IMR-90 (cell line): Measurements from ENCODE around the gene ADM2. TPM values are rescaled to one million over a fixed set of nuclear protein-coding genes. Genes with fewer than 3 reads are reported as not detected.

Experiments used
- ATAC-seq: fragments of 200-7000 bp; cut with Tn5 transposase; 2 replicates; pipeline ENCODE4 v1.9.1; 2020; ENCODE audit warnings: low read depth, mild to moderate bottlenecking, moderate library complexity
- BruUV-seq: library from RNA; stranded (reverse); fragments of 400-500 nt; replicated peaks from 2 replicates; lab custom pipeline; 2021; lab: Mats Ljungman, UMichigan
- CTCF ChIA-PET: fragments of 300-600 bp; formaldehyde crosslinking; extraction: SDS; loops from one replicate; lab custom pipeline; 2021; ENCODE audit warnings: antibody characterized with exemption; lab: Yijun Ruan, JAX
- POLR2A ChIA-PET: fragments of 300-600 bp; sonication (Branson Sonifier 250); formaldehyde crosslinking; loops from one replicate; lab custom pipeline; 2022; ENCODE audit warnings: antibody characterized with exemption; ENCODE audit not compliant: unreplicated experiment; lab: Charles Lee
- DNase-seq: peaks from one replicate; pipeline ENCODE4 v3.0.0; 2013
- H2AFZ ChIP-seq: replicated peaks from 2 replicates; pipeline ENCODE3; 2013; ENCODE audit warnings: low read length, mild to moderate bottlenecking; ENCODE audit not compliant: poor library complexity
- H2AK5ac ChIP-seq: 2 replicates; pipeline ENCODE4 v1.6.1; 2013; ENCODE audit warnings: low read depth, low read length, inconsistent platforms
- H2AK9ac ChIP-seq: replicated peaks from 2 replicates; pipeline ENCODE3; 2013; ENCODE audit warnings: mild to moderate bottlenecking, low read depth, low read length, moderate library complexity; ENCODE audit not compliant: poor library complexity
- H2BK120ac ChIP-seq: 2 replicates; pipeline ENCODE4 v1.6.1; 2013; ENCODE audit warnings: low read depth, low read length, inconsistent platforms
- H2BK15ac ChIP-seq: 3 replicates; pipeline ENCODE4 v1.6.1; 2013; ENCODE audit warnings: low read depth, low read length, inconsistent platforms
- H2BK20ac ChIP-seq: 2 replicates; pipeline ENCODE4 v1.6.1; 2013; ENCODE audit warnings: low read depth, mild to moderate bottlenecking, inconsistent platforms, low read length, moderate library complexity
- H2BK5ac ChIP-seq: 2 replicates; pipeline ENCODE4 v1.6.1; 2013; ENCODE audit warnings: mild to moderate bottlenecking, low read depth, low read length, inconsistent platforms; ENCODE audit not compliant: poor library complexity, severe bottlenecking
- H3K14ac ChIP-seq: replicated peaks from 2 replicates; pipeline ENCODE4 v1.6.1; 2013; ENCODE audit warnings: low read depth, low read length, inconsistent platforms
- H3K18ac ChIP-seq: 2 replicates; pipeline ENCODE4 v1.6.1; 2013; ENCODE audit warnings: low read depth, low read length, control low read depth
- H3K23ac ChIP-seq: 2 replicates; pipeline ENCODE4 v1.6.1; 2013; ENCODE audit warnings: low read depth, low read length, inconsistent platforms
- H3K27ac ChIP-seq: 2 replicates; pipeline ENCODE4 v1.5.1; 2013; ENCODE audit warnings: mild to moderate bottlenecking, control low read depth, low read length; ENCODE audit not compliant: insufficient read depth
- H3K27me3 ChIP-seq: 2 replicates; pipeline ENCODE4 v1.6.1; 2013; ENCODE audit warnings: low read length; ENCODE audit not compliant: control insufficient read depth, insufficient read depth
- H3K36me3 ChIP-seq: 2 replicates; pipeline ENCODE4 v1.6.1; 2013; ENCODE audit warnings: low read length, mixed read lengths; ENCODE audit not compliant: control insufficient read depth, insufficient read depth
- H3K4ac ChIP-seq: 2 replicates; pipeline ENCODE4 v1.6.1; 2013; ENCODE audit warnings: low read depth, low read length, inconsistent platforms
- H3K4me1 ChIP-seq: 2 replicates; pipeline ENCODE4 v1.6.1; 2013; ENCODE audit warnings: low read length, mixed read lengths; ENCODE audit not compliant: control insufficient read depth, insufficient read depth
- H3K4me2 ChIP-seq: 2 replicates; pipeline ENCODE4 v1.6.1; 2013; ENCODE audit warnings: low read depth, mild to moderate bottlenecking, control low read depth, low read length, moderate library complexity
- H3K4me3 ChIP-seq: 2 replicates; pipeline ENCODE4 v1.5.1; 2013; ENCODE audit warnings: low read depth, mild to moderate bottlenecking, control low read depth, low read length, moderate library complexity; ENCODE audit not compliant: insufficient read depth
- H3K56ac ChIP-seq: 2 replicates; pipeline ENCODE4 v1.6.1; 2013; ENCODE audit warnings: low read length, inconsistent platforms; ENCODE audit not compliant: insufficient read depth; ENCODE audit errors: extremely low read depth
- H3K79me1 ChIP-seq, 2 experiments: 2 replicates each; pipeline ENCODE4 v1.6.1; 2013; ENCODE audit warnings: low read length in 2 of 2, inconsistent platforms in 1 of 2, low read depth in 1 of 2
- H3K9ac ChIP-seq: 2 replicates; pipeline ENCODE4 v1.6.1; 2013; ENCODE audit warnings: low read depth, low read length, control low read depth
- H3K9me1 ChIP-seq: 2 replicates; pipeline ENCODE4 v1.6.1; 2013; ENCODE audit warnings: low read length, inconsistent platforms; ENCODE audit not compliant: insufficient read depth
- H3K9me3 ChIP-seq: 2 replicates; pipeline ENCODE4 v1.6.1; 2013; ENCODE audit warnings: low read length; ENCODE audit not compliant: control insufficient read depth, insufficient read depth
- H4K20me1 ChIP-seq: 2 replicates; pipeline ENCODE4 v1.6.1; 2013; ENCODE audit warnings: low read length, inconsistent platforms; ENCODE audit not compliant: insufficient read depth
- H4K5ac ChIP-seq: 2 replicates; pipeline ENCODE4 v1.6.1; 2013; ENCODE audit warnings: mild to moderate bottlenecking, low read depth, low read length, control low read depth
- H4K8ac ChIP-seq, 2 experiments: 2 replicates each; pipeline ENCODE4 v1.6.1; 2013; ENCODE audit warnings: low read depth in 2 of 2, low read length in 2 of 2, control low read depth in 1 of 2, inconsistent platforms in 1 of 2
- H4K91ac ChIP-seq: 2 replicates; pipeline ENCODE4 v1.6.1; 2013; ENCODE audit warnings: low read depth, low read length, inconsistent platforms; ENCODE audit not compliant: insufficient read depth
- MAFK ChIP-seq: IDR thresholded peaks from 2 replicates; pipeline ENCODE4 v1.6.1; 2012; ENCODE audit warnings: low read depth, low read length, improper control_type of control experiment
- WGBS, 2 experiments: methylation state at CpG; one replicate each; pipeline versions ENCODE4 v1.1.5 to v1.1.7; 2013; ENCODE audit warnings: missing lambda C conversion rate in 2 of 2; ENCODE audit not compliant: insufficient read length in 1 of 2; ENCODE audit errors: extremely low coverage in 2 of 2; 5-methylcytosine and 5-hydroxymethylcytosine counted together
- dilution Hi-C: fragments of 300-500 bp; cut with HindIII; formaldehyde crosslinking; loops from one replicate; pipeline ENCODE4 v1.14.3; 2018; ENCODE audit warnings: low sequenced_read_pairs; ENCODE audit not compliant: unreplicated experiment
- in situ Hi-C: fragments of 300-500 bp; cut with MboI; formaldehyde crosslinking; loops from 3 replicates; pipeline ENCODE4 v1.14.3; 2019; ENCODE audit warnings: low sequenced_read_pairs, inconsistent platforms, mixed read lengths
- intact Hi-C: fragments of 100-400 bp; cut with micrococcal nuclease; formaldehyde crosslinking; loops from 2 replicates; pipeline ENCODE4 v1.10.0; 2022
- polyA plus RNA-seq, 3 experiments: library from polyadenylated mRNA; depleted of rRNA; stranded (reverse); fragments of >200 nt; gene quantifications; 2 replicates each; pipeline ENCODE4 v1.2.3, GENCODE V29; 2012; ENCODE audit warnings: low replicate concordance in 1 of 3
- total RNA-seq: library from RNA; depleted of rRNA; stranded (reverse); fragments of >200 nt; gene quantifications from 2 replicates; pipeline ENCODE4 v1.2.3, GENCODE V29; 2012
- TF ChIP-seq, protein P1 (sequence below): fragments of 150-350 bp; IDR thresholded peaks from 2 replicates; pipeline ENCODE4 v1.6.1; 2016; ENCODE audit warnings: low read depth, mild to moderate bottlenecking, low read length, moderate library complexity, borderline replicate concordance

The ADM2 gene
- total and polyA plus RNA-seq, 2 of the 4 experiments (the other 2 are of a cell fraction): 0.18 to 2.3 TPM

DNA sequence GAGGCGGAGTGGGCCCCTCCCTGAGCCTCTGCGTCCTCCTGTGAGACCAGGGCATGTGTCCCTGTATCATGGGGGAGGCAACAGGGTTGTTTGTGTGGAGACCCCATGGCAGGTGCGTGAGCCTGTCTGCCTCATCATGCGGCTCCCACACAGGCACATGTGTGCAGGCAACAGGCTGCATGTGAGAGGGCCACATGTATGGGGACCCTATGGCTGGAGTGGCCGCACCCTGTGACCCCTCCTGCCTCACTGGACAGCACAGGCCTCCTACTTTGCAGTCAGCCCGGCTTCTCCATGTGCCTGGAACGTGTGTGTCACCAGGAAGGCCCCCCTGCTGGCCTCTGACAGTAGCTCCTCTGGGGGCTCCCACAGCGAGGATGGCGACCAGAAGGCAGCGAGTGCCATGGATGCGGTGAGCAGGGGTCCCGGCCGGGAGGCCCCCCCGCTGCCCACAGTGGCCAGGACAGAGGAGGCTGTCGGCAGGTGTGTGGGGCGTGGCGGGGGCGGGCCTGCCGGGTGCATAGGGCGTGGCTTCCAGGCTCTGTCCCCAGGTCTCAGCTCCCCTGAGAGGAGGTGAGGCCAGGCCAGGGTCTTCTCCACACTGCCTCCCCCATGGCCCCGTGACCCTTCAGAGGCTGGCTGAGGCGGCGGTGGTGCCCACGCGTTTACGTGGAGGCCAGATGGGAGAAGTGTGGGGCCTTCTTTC is 40.6 kb upstream of the ADM2 start:
- no peak for DNase-seq
- no peak overlapping the region for H3K4ac ChIP-seq
- no peak overlapping the region for H3K27ac ChIP-seq
- TF ChIP-seq MAFK: no peak
- TF ChIP-seq, protein P1, sequence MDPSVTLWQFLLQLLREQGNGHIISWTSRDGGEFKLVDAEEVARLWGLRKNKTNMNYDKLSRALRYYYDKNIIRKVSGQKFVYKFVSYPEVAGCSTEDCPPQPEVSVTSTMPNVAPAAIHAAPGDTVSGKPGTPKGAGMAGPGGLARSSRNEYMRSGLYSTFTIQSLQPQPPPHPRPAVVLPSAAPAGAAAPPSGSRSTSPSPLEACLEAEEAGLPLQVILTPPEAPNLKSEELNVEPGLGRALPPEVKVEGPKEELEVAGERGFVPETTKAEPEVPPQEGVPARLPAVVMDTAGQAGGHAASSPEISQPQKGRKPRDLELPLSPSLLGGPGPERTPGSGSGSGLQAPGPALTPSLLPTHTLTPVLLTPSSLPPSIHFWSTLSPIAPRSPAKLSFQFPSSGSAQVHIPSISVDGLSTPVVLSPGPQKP: no peak
- H4K8ac ChIP-seq: no peak overlapping the region
- H2AK5ac ChIP-seq: no peak overlapping the region
- no peak overlapping the region for H3K18ac ChIP-seq
- ATAC-seq: no peak
- intact Hi-C loops (no loop called here), dilution Hi-C loops (no loop called here), in situ Hi-C loops (no loop called here)
- peak overlapping the region; percentile 55 for H2AK9ac ChIP-seq
- H3K79me1 ChIP-seq: peaks cover 0 to 9% of the 10 kb centered on the region in 2 experiments; a peak in 1 of 4 replicates
- no peaks in the 10 kb centered on the region for H3K27me3 ChIP-seq
- H3K36me3 ChIP-seq: peaks cover 74% of the 10 kb centered on the region
- WGBS, 2 experiments: 95% methylated on average over 10 of the region's 26 CpGs; no CpG with 5 or more reads in 1 of the 2 experiments
- peaks cover 19% of the 10 kb centered on the region for H4K20me1 ChIP-seq
- no peak overlapping the region for H2BK5ac ChIP-seq
- H3K4me3 ChIP-seq: no peak overlapping the region
- no peak overlapping the region for H2BK120ac ChIP-seq
- BruUV-seq: no TSS peak
- no peak overlapping the region for H3K9ac ChIP-seq
- H2BK20ac ChIP-seq: no peak overlapping the region
- no peak overlapping the region for H2AFZ ChIP-seq
- H4K5ac ChIP-seq: no peak overlapping the region
- H4K91ac ChIP-seq: no peak overlapping the region
- H3K23ac ChIP-seq: no peak overlapping the region
- H2BK15ac ChIP-seq: no peak overlapping the region
- no peaks in the 10 kb centered on the region for H3K9me3 ChIP-seq
- ChIA-PET POLR2A (no interaction called here), CTCF (no interaction called here)
- no peaks in the 10 kb centered on the region for H3K4me1 ChIP-seq
- H3K4me2 ChIP-seq: no peak overlapping the region
- no peak overlapping the region for H3K56ac ChIP-seq
- H3K14ac ChIP-seq: no peak overlapping the region
- no peaks in the 10 kb centered on the region for H3K9me1 ChIP-seq
